ENCODE measurements around the gene WDR38. TPM values are rescaled to one million over a fixed set of nuclear protein-coding genes. Genes with fewer than 3 reads are reported as not detected.
A peak's percentile ranks its signal among the peaks of the same experiment; 100 is the strongest.

The WDR38 gene
- total RNA-seq, 2 donors from 2014 or later, result not detected

DNA sequence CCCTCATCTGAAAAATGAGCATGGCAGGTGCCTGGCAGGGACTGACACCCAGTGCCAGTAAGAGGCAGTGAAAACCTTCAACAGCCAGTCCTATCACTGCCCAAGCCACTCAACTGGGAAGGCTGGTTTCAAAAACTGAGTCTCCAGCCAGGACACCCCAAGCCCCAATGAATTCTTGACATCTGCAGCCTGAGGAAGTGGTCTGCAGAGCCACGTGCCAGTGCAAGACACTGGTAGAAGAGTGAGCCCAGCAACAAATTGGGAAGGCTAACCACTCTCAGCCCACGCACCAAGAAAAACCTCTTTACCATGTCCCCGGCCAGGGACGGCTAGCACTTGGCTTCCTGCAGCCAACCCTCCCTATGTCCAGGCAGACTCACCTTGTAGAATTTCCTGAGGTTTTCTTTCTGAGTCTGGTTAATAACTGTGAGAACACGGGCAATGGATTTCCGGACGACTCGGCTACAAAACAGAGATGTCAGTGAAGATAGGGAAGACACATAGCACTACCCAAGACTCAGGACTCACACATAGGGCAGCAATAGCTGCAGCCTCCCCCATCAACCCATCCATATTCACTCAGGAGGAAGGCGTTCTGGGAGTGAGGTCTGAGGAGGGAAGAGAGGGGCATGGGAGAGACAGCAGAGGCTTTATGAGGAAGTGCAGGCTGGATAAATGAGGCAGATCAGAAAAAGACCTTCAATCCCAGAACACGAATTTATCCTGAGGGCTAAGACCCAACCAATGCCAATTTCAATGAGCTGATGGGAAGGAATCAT, 6.7 kb downstream of the WDR38 start:
- Histone ChIP-seq H3K9me3 (no peaks in the 10 kb centered on the region), H3K27ac (no peak overlapping the region), H3K27me3 (no peaks in the 10 kb centered on the region), H3K4me1 (peaks cover 0 to 33% of the 10 kb centered on the region in 2 donors), H3K36me3 (peaks cover 47% of the 10 kb centered on the region), H3K4me3 (no peak overlapping the region)
- no peak for DNase-seq (ENCODE audit: low spot score)
- TF ChIP-seq, protein P1, sequence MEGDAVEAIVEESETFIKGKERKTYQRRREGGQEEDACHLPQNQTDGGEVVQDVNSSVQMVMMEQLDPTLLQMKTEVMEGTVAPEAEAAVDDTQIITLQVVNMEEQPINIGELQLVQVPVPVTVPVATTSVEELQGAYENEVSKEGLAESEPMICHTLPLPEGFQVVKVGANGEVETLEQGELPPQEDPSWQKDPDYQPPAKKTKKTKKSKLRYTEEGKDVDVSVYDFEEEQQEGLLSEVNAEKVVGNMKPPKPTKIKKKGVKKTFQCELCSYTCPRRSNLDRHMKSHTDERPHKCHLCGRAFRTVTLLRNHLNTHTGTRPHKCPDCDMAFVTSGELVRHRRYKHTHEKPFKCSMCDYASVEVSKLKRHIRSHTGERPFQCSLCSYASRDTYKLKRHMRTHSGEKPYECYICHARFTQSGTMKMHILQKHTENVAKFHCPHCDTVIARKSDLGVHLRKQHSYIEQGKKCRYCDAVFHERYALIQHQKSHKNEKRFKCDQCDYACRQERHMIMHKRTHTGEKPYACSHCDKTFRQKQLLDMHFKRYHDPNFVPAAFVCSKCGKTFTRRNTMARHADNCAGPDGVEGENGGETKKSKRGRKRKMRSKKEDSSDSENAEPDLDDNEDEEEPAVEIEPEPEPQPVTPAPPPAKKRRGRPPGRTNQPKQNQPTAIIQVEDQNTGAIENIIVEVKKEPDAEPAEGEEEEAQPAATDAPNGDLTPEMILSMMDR (IDR thresholded peaks at IDR 0.05), result no peak

DNA sequence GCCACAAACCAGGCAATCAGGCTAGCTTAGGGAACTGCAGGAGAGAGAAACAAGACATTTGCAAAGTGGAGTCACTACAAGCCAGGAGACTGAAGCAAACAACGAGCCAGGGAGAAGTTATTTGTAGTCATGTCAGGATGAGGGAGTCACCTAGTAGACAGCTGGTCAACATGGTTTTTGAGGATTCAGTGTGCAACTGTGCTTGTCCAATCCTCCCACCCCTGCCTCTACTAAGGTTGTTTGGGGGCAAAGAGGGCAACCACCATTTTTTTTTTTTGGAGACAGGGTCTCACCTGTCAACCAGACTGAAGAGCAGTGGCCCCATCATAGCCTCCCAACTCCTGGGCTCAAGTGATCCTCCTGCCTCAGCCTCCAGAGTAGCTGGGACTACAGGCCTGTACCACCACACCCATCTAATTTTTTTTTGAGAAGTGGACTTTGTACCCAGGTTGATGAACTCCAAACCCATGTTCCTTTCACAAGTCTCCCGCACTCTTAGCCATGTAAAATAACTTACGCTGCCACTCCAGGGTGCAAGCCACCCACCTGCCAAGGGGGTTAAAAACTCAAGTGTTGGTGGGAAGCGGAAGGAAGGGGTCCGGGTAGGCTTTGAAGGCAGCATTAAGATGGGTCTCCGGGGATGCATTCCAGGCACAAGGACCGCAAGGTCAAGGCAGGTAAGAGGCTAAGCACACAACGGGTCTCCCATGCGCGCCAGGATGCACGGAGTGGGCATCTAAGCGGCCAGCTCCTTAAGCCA, 7.5 kb downstream of the WDR38 start:
- Histone ChIP-seq H3K9me3 (no peaks in the 10 kb centered on the region), H3K27ac (peak overlapping the region; percentile 90 to 95), H3K27me3 (no peaks in the 10 kb centered on the region), H3K36me3 (peaks cover 47% of the 10 kb centered on the region), H3K4me1 (peaks cover 0 to 33% of the 10 kb centered on the region in 2 donors), H3K4me3 (peak overlapping the region; percentile 78 to 86)
- TF ChIP-seq, protein P1 (IDR thresholded peaks at IDR 0.05), result no peak
- DNase-seq (ENCODE audit: low spot score), result no peak

DNA sequence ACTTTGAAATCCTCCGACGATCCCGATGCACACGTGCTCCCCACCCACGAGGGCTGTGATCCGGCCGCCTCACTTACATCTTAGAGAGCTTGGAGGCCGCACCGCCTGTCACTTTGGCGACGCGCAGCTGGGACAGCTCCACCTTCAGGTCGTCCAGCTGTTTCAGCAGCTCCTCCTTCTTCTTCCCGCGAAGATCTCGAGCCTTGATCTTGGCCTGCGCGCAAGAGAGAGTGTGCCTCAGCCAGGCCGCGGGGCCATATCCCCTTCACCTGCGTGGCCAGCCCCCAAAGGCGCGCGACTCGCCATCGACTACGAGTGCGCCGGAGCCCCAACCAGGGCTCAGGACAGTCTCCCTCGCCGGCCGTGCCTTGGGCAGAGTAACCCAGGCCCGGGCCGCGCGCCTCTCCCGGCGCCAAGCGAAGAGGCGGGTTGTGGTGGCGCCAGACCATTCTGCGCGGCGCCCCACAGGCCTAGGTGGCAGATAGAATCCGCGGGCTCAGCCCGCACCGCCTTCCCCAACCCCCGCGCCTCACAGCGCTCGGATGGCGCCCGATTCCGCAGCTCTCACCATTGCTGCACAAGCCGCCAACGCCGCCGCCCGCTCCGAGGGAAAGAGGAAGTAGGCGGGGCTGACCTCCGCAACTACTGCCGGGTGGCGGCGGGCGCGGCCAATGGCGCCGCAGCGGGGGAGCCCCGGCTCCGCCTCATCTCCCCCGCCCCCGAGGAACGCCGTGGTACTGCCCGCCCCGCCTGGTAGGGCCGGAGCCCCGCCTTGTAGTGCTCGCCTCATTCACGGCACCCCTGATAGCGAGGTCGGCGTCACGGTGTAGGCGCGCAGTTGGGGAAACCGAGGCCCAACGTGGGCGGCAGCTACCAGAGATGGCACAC, 8.3 kb downstream of the WDR38 start, which contains the start of the genes ARPC5L and RPL35:
TSS of gene ARPC5L (plus strand) at position 789 of the 888 bp plus-strand sequence. CDS start 7,161 bp downstream, outside the sequence.
TSS of gene RPL35 (minus strand) at position 616 of the 888 bp plus-strand sequence. CDS start at position 571, 45 bp downstream.
- H3K36me3 ChIP-seq, result peaks cover 46% of the 10 kb centered on the region
- H3K27me3 ChIP-seq, result no peaks in the 10 kb centered on the region
- peak within 1 kb of the TSS; percentile 90 to 95 for H3K27ac ChIP-seq
- peak; percentile 95 for DNase-seq (ENCODE audit: low spot score)
- H3K4me3 ChIP-seq, result peak within 1 kb of the TSS; percentile 78 to 86
- peaks cover 0 to 33% of the 10 kb centered on the region in 2 donors for H3K4me1 ChIP-seq
- H3K9me3 ChIP-seq, result no peaks in the 10 kb centered on the region
- TF ChIP-seq, protein P1 (IDR thresholded peaks at IDR 0.05), result no peak

- no peak for DNase-seq (ENCODE audit: low spot score)
- Histone ChIP-seq H3K27me3 (no peaks in the 10 kb centered on the region), H3K9me3 (no peaks in the 10 kb centered on the region), H3K36me3 (peaks cover 27% of the 10 kb centered on the region), H3K4me1 (peaks cover 0 to 41% of the 10 kb centered on the region in 2 donors), H3K4me3 (no peak overlapping the region), H3K27ac (peak overlapping the region; percentile 90 to 95)
- TF ChIP-seq, protein P1 (IDR thresholded peaks at IDR 0.05), result no peak
These were observed 10.2 kb downstream of the WDR38 start for GRCh38 chr9:124863371-124863871.
